Stomach (tissue), 9 donors: ENCODE results near the gene PNPLA6. TPM values are rescaled to one million over a fixed set of nuclear protein-coding genes. Genes with fewer than 3 reads are reported as not detected.

Experiments
- DNase-seq, 2 donors: peaks; one replicate each; pipeline versions ENCODE4 v3.0.0 to v3.0.0-alpha.2; 2013 to 2019
- H3K27ac ChIP-seq, 5 donors: fragments of 200-600 bp in 4 of 5; sonication (generic) in 4 of 5; one replicate each; pipeline ENCODE4 v1.5.1; 2013 to 2019; ENCODE audit warnings: mild to moderate bottlenecking in 1 of 5, moderate library complexity in 1 of 5
- H3K27me3 ChIP-seq, 3 donors: fragments of 200-600 bp; sonication (generic); one replicate each; pipeline ENCODE4 v1.5.1; 2017 to 2019; ENCODE audit warnings: mixed run types in 1 of 3
- H3K36me3 ChIP-seq, 4 donors: fragments of 200-600 bp; sonication (generic); 1 replicate in 3 of 4; 2 replicates in 1 of 4; pipeline ENCODE4 v1.5.1; 2016 to 2019
- H3K4me1 ChIP-seq, 4 donors: fragments of 200-600 bp; sonication (generic); one replicate each; pipeline ENCODE4 v1.5.1; 2016 to 2019
- H3K4me3 ChIP-seq, 4 donors: fragments of 200-600 bp; sonication (generic) in 3 of 4; one replicate each; pipeline ENCODE4 v1.5.1; 2016 to 2019; ENCODE audit warnings: mild to moderate bottlenecking in 1 of 4
- H3K9me3 ChIP-seq, 4 donors: fragments of 200-600 bp; sonication (generic); one replicate each; pipeline ENCODE4 v1.5.1; 2016 to 2019
- EP300 ChIP-seq: sonication (generic); formaldehyde crosslinking; IDR thresholded peaks from one replicate; pipeline ENCODE4 v1.6.1; 2017; ENCODE audit warnings: antibody characterized with exemption
- POLR2A ChIP-seq, 4 donors: fragments of 450-650 bp; IDR thresholded peaks; one replicate each; pipeline ENCODE4 v1.6.1; 2016; ENCODE audit warnings: antibody characterized with exemption in 4 of 4, control low read depth in 2 of 4, mild to moderate bottlenecking in 1 of 4, moderate library complexity in 1 of 4
- POLR2AphosphoS5 ChIP-seq, 3 donors: sonication (generic); formaldehyde crosslinking; IDR thresholded peaks; one replicate each; pipeline ENCODE4 v1.6.1; 2016; ENCODE audit warnings: antibody characterized with exemption in 3 of 3
- WGBS, 5 donors: extraction: QIAGEN DNeasy Blood & Tissue Kit in 3 of 5; methylation state at CpG; one replicate each; pipeline versions ENCODE4 v1.1.5 to v1.1.7; 2013 to 2018; 5-methylcytosine and 5-hydroxymethylcytosine counted together
- intact Hi-C: fragments of 100-400 bp; cut with DNase I; formaldehyde crosslinking; loops from one replicate; pipeline ENCODE4 v1.15.1; 2023; ENCODE audit warnings: low total_unique reads
- polyA plus RNA-seq, 3 donors: library from polyadenylated mRNA; stranded (reverse); fragments of 200-250 nt; gene quantifications; one replicate each; pipeline ENCODE4 v1.2.3, GENCODE V29; 2013
- total RNA-seq, 5 donors: library from RNA; depleted of rRNA; stranded (reverse); fragments of >200 nt; gene quantifications; one replicate each; pipeline versions ENCODE4 v1.1.0 to v1.2.3, GENCODE V29; 2014 to 2016
- TF ChIP-seq, protein P1 (sequence below), 7 experiments: fragments of 450-650 bp in 4 of 7; fragments of 200-600 bp in 3 of 7; sonication (generic) in 3 of 7; IDR thresholded peaks; one replicate each; pipeline ENCODE4 v1.5.1; 2016 to 2019; ENCODE audit warnings: antibody characterized with exemption in 7 of 7, control low read depth in 2 of 7, mild to moderate bottlenecking in 1 of 7
- donor health status: healthy with polysubstance abuse.
- donor health status: Bipolar disorder and iron deficiency.
- donor health status: healthy.

Gene PNPLA6
- total and polyA plus RNA-seq, 8 donors, result 15.2 to 357 (median 44.3) TPM

DNA sequence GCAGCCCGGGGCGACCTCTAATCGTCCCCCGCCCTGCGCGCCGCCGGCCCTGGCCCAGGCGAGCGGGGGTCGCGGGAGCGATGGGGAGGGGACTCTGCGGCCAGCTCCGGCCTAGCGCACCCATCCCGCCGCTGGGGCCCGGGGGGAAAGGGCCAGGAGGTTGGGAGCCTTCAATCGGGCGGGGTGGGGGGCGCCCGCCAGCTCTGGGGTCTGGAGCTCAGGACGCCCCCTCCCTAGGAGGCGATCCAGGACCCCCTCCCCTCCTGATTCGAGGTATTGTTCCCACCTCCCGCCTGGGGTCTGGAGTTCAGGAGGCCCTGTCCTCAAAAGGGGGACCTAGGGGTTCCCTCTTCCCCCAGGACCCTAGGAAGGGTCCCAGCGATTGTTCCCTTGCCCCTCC is 19.2 kb upstream of the PNPLA6 start:
- peak in 1 of 2 donors; percentile 53 for DNase-seq
- peaks cover 0 to 6% (median 0%) of the 10 kb centered on the region in 3 donors for H3K27me3 ChIP-seq
- intact Hi-C loops, result no loop called here
- peak overlapping the region; percentile 59 to 83 (median 74) for H3K4me3 ChIP-seq
- H3K9me3 ChIP-seq, result no peaks in the 10 kb centered on the region
- H3K4me1 ChIP-seq, result peaks cover 12 to 42% (median 25%) of the 10 kb centered on the region in 4 donors
- peak overlapping the region; percentile 83 to 94 (median 85) for H3K27ac ChIP-seq
- TF ChIP-seq, protein P1, sequence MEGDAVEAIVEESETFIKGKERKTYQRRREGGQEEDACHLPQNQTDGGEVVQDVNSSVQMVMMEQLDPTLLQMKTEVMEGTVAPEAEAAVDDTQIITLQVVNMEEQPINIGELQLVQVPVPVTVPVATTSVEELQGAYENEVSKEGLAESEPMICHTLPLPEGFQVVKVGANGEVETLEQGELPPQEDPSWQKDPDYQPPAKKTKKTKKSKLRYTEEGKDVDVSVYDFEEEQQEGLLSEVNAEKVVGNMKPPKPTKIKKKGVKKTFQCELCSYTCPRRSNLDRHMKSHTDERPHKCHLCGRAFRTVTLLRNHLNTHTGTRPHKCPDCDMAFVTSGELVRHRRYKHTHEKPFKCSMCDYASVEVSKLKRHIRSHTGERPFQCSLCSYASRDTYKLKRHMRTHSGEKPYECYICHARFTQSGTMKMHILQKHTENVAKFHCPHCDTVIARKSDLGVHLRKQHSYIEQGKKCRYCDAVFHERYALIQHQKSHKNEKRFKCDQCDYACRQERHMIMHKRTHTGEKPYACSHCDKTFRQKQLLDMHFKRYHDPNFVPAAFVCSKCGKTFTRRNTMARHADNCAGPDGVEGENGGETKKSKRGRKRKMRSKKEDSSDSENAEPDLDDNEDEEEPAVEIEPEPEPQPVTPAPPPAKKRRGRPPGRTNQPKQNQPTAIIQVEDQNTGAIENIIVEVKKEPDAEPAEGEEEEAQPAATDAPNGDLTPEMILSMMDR (IDR thresholded peaks at IDR 0.05), result no peak
- TF ChIP-seq POLR2AphosphoS5 (IDR thresholded peaks at IDR 0.05) (no peak), POLR2A (IDR thresholded peaks at IDR 0.05) (no peak), EP300 (no peak)
- peaks cover 0 to 21% (median 18%) of the 10 kb centered on the region in 4 donors for H3K36me3 ChIP-seq
- WGBS, 5 donors, result 1 to 5% (median 3%) methylated on average over 6 to 28 of the region's 28 CpGs

DNA sequence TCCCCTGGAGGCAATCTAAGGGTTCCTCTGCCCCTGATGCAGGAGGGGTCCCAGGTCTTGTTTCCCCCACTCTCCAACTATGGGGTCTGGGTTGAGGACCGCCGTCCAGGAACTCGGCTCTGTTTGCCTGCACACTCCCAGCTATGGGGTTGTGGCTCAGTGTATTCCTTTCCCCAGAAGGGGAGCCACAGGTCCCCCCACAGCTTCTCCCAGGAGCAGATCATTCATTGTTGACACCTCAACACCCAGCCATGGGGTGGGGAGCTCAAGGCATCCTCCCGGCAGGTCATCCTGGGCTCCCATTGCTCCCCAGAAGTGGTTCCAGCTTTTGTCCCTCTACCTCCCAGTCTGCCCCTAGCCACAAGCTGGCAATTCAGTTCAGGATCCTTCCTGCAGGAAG is 18.6 kb upstream of the PNPLA6 start:
- TF ChIP-seq EP300 (no peak), POLR2A (IDR thresholded peaks at IDR 0.05) (no peak), POLR2AphosphoS5 (IDR thresholded peaks at IDR 0.05) (no peak)
- TF ChIP-seq, protein P1 (IDR thresholded peaks at IDR 0.05), result no peak
- Histone ChIP-seq H3K27ac (peak overlapping the region in 4 of 5 donors; percentile 83 to 94 (median 85)), H3K36me3 (peaks cover 0 to 21% (median 18%) of the 10 kb centered on the region in 4 donors), H3K4me3 (peak overlapping the region; percentile 59 to 83 (median 74)), H3K4me1 (peaks cover 15 to 46% (median 29%) of the 10 kb centered on the region in 4 donors), H3K9me3 (no peaks in the 10 kb centered on the region), H3K27me3 (peaks cover 0 to 6% (median 0%) of the 10 kb centered on the region in 3 donors)
- 37 to 49% (median 43%) methylated on average over 2 to 4 of the region's 4 CpGs for WGBS, 5 donors
- intact Hi-C loops, result no loop called here
- DNase-seq, result peak in 1 of 2 donors; percentile 39

DNA sequence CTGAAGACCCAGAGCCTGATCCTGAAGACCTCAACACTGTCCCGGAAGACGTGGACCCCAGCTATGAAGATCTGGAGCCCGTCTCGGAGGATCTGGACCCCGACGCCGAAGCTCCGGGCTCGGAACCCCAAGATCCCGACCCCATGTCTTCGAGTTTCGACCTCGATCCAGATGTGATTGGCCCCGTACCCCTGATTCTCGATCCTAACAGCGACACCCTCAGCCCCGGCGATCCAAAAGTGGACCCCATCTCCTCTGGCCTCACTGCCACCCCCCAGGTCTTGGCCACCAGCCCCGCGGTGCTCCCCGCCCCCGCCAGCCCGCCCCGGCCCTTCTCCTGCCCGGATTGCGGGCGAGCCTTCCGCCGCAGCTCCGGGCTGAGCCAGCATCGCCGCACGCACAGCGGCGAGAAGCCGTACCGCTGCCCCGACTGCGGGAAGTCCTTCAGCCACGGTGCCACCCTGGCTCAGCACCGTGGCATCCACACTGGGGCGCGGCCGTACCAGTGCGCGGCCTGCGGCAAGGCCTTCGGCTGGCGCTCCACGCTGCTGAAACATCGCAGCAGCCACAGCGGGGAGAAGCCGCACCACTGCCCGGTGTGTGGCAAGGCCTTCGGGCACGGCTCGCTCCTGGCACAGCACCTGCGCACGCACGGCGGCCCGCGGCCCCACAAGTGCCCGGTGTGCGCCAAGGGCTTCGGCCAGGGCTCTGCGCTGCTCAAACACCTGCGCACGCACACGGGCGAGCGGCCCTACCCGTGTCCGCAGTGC is 16.0 kb upstream of the PNPLA6 start:
- Histone ChIP-seq H3K27me3 (peaks cover 0 to 6% (median 0%) of the 10 kb centered on the region in 3 donors), H3K4me3 (no peak overlapping the region), H3K4me1 (peaks cover 29 to 64% (median 49%) of the 10 kb centered on the region in 4 donors), H3K9me3 (no peaks in the 10 kb centered on the region), H3K36me3 (peaks cover 0 to 26% (median 21%) of the 10 kb centered on the region in 4 donors), H3K27ac (no peak overlapping the region)
- DNase-seq, result no peak
- WGBS, 5 donors, result 94 to 97% (median 97%) methylated on average over 39 to 74 of the region's 74 CpGs
- intact Hi-C loops, result no loop called here
- no peak for TF ChIP-seq POLR2AphosphoS5 (IDR thresholded peaks at IDR 0.05)
- TF ChIP-seq, protein P1 (IDR thresholded peaks at IDR 0.05), result no peak
- TF ChIP-seq EP300, result no peak
- TF ChIP-seq POLR2A (IDR thresholded peaks at IDR 0.05), result no peak

DNA sequence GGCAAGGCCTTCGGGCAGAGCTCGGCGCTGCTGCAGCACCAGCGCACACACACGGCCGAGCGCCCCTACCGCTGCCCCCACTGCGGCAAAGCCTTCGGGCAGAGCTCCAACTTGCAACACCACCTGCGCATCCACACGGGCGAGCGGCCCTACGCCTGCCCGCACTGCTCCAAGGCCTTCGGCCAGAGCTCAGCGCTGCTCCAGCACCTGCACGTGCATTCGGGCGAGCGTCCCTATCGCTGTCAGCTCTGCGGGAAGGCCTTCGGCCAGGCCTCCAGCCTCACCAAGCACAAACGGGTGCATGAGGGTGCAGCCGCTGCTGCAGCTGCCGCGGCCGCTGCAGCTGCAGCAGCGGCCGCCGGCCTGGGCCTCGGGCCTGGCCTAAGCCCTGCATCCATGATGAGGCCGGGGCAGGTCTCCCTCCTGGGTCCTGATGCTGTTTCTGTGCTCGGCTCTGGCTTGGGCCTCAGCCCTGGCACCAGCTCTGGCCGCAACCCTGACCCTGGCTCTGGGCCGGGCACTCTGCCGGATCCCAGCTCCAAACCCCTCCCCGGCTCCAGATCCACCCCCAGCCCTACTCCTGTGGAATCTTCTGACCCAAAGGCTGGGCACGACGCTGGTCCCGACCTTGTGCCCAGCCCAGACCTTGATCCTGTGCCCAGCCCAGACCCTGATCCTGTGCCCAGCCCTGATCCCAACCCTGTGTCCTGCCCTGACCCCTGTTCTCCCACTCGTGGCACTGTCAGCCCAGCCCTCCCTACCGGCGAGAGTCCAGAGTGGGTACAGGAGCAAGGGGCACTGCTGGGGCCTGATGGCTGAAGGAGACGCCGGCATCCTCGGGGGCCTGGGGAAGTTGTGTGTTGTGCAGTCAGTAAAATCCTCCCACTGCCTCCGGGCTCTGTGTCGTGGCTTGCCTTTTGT is 15.1 kb upstream of the PNPLA6 start:
- no peak for DNase-seq
- Histone ChIP-seq H3K36me3 (peaks cover 0 to 34% (median 28%) of the 10 kb centered on the region in 4 donors), H3K4me1 (peaks cover 29 to 56% (median 45%) of the 10 kb centered on the region in 4 donors), H3K27ac (peak overlapping the region in 1 of 5 donors; percentile 38), H3K27me3 (peaks cover 0 to 6% (median 0%) of the 10 kb centered on the region in 3 donors), H3K9me3 (no peaks in the 10 kb centered on the region), H3K4me3 (no peak overlapping the region)
- TF ChIP-seq POLR2AphosphoS5 (IDR thresholded peaks at IDR 0.05), result no peak
- TF ChIP-seq, protein P1 (IDR thresholded peaks at IDR 0.05), result no peak
- TF ChIP-seq EP300, result no peak
- no peak for TF ChIP-seq POLR2A (IDR thresholded peaks at IDR 0.05)
- WGBS, 5 donors, result 81 to 90% (median 85%) methylated on average over 29 to 51 of the region's 51 CpGs
- intact Hi-C loops, result no loop called here
